SK-N-SH treated with all-trans-retinoic acid at 6 μM for 48 hours (cell line): ENCODE measurements around the gene PPP1R10.

Experiments used
- CREB5 ChIP-seq: fragments of 250-450 bp; sonication (Bioruptor Pico); IDR thresholded peaks from 2 replicates; pipeline ENCODE4 v1.5.1; 2020; ENCODE audit warnings: low read depth, mild to moderate bottlenecking, moderate library complexity
- POU6F1 ChIP-seq: fragments of 250-450 bp; sonication (Bioruptor Pico); IDR thresholded peaks from 2 replicates; pipeline ENCODE4 v1.8.0; 2021; ENCODE audit warnings: low read depth, mild to moderate bottlenecking, moderate library complexity, borderline replicate concordance
- RARB ChIP-seq: fragments of 250-450 bp; sonication (Bioruptor Pico); IDR thresholded peaks from 2 replicates; pipeline ENCODE4 v1.8.0; 2021; ENCODE audit warnings: mild to moderate bottlenecking, moderate library complexity
- ZFP3 ChIP-seq: fragments of 250-450 bp; sonication (Bioruptor Pico); IDR thresholded peaks from 2 replicates; pipeline ENCODE4 v1.5.0; 2020; ENCODE audit warnings: mild to moderate bottlenecking, moderate library complexity

- no peak for TF ChIP-seq RARB (CRISPR knock-in tag)
- no peak for TF ChIP-seq ZFP3
- no peak for TF ChIP-seq CREB5 (CRISPR knock-in tag)
- TF ChIP-seq POU6F1 (CRISPR knock-in tag), result no peak
These were observed 7.0 kb downstream of the PPP1R10 start for GRCh38 chr6:30610065-30610464.
